ENCODE results near the gene SCMH1. TPM values are rescaled to one million over a fixed set of nuclear protein-coding genes. Genes with fewer than 3 reads are reported as not detected.

The SCMH1 gene
- total RNA-seq, 1 experiment from 2014 or later: 19.4 TPM

GRCh38 chr1:41158966-41159365, 83.1 kb downstream of the SCMH1 start:
- no peak for DNase-seq (ENCODE audit: low spot score)
- POLR2A ChIA-PET: no interaction called here
- Mint-ChIP-seq H3K4me3 (no peak overlapping the region), H3K27me3 (ENCODE audit: low read depth) (no peaks in the 10 kb centered on the region), H3K36me3 (no peaks in the 10 kb centered on the region), H3K27ac (no peak overlapping the region), H3K9me3 (no peaks in the 10 kb centered on the region), H3K4me1 (peaks cover 3% of the 10 kb centered on the region; the same call in 1 of the 2 replicates)
- no peak for TF ChIP-seq ZNF423 (CRISPR knock-in tag; IDR thresholded peaks at IDR 0.05)
- no peak for TF ChIP-seq ZSCAN18 (CRISPR knock-in tag; IDR thresholded peaks at IDR 0.05)
- TF ChIP-seq IRF2 (CRISPR knock-in tag; IDR thresholded peaks at IDR 0.05; ENCODE audit: borderline replicate concordance, low read depth): no peak
- no peak for TF ChIP-seq AR (CRISPR knock-in tag; IDR thresholded peaks at IDR 0.05)
- no peak for TF ChIP-seq SP1 (CRISPR knock-in tag; conservative IDR thresholded peaks at IDR 0.05)
- TF ChIP-seq MAX (CRISPR knock-in tag; IDR thresholded peaks at IDR 0.05): no peak
- no peak for TF ChIP-seq ZBTB43 (CRISPR knock-in tag; IDR thresholded peaks at IDR 0.05)
- no peak for ATAC-seq
- CTCF ChIA-PET: no interaction called here

GRCh38 chr1:41158147-41158875, 83.8 kb downstream of the SCMH1 start:
- no peak for ATAC-seq
- H3K4me1 Mint-ChIP-seq: peaks cover 3% of the 10 kb centered on the region; the same call in 1 of the 2 replicates
- no peaks in the 10 kb centered on the region for H3K27me3 Mint-ChIP-seq (ENCODE audit: low read depth)
- H3K4me3 Mint-ChIP-seq: no peak overlapping the region
- POLR2A ChIA-PET: no interaction called here
- CTCF ChIA-PET: no interaction called here
- no peaks in the 10 kb centered on the region for H3K9me3 Mint-ChIP-seq
- H3K36me3 Mint-ChIP-seq: no peaks in the 10 kb centered on the region
- DNase-seq (ENCODE audit: low spot score): no peak
- H3K27ac Mint-ChIP-seq: no peak overlapping the region
- TF ChIP-seq EMX1 (CRISPR knock-in tag; IDR thresholded peaks at IDR 0.05): no peak
- TF ChIP-seq IRF1 (CRISPR knock-in tag; IDR thresholded peaks at IDR 0.05): no peak
- TF ChIP-seq ESRRA (CRISPR knock-in tag; IDR thresholded peaks at IDR 0.05; ENCODE audit: borderline replicate concordance): no peak
- TF ChIP-seq ZBTB43 (CRISPR knock-in tag; IDR thresholded peaks at IDR 0.05): no peak
- no peak for TF ChIP-seq KAT7 (CRISPR knock-in tag; IDR thresholded peaks at IDR 0.05; ENCODE audit: borderline replicate concordance)
- TF ChIP-seq ETV6 (CRISPR knock-in tag; IDR thresholded peaks at IDR 0.05): no peak
- no peak for TF ChIP-seq GABPB1 (CRISPR knock-in tag; IDR thresholded peaks at IDR 0.05)
- TF ChIP-seq RORB (CRISPR knock-in tag; IDR thresholded peaks at IDR 0.05): no peak
- TF ChIP-seq ERG (CRISPR knock-in tag; IDR thresholded peaks at IDR 0.05): no peak
- no peak for TF ChIP-seq ZNF317 (CRISPR knock-in tag; IDR thresholded peaks at IDR 0.05; ENCODE audit: borderline replicate concordance, low read depth)
- no peak for TF ChIP-seq FOXK1 (CRISPR knock-in tag; IDR thresholded peaks at IDR 0.05)
- TF ChIP-seq ATF2 (CRISPR knock-in tag; IDR thresholded peaks at IDR 0.05; ENCODE audit: borderline replicate concordance, low read depth): no peak
- TF ChIP-seq ARID4B (CRISPR knock-in tag; IDR thresholded peaks at IDR 0.05; ENCODE audit: borderline replicate concordance): no peak
- TF ChIP-seq SP1 (CRISPR knock-in tag; conservative IDR thresholded peaks at IDR 0.05): no peak
